Osteocyte (in vitro differentiated cells): Measurements from ENCODE around the gene DYTN. TPM values are rescaled to one million over a fixed set of nuclear protein-coding genes. Genes with fewer than 3 reads are reported as not detected.

Experiments used
- DNase-seq: peaks from one replicate; pipeline ENCODE4 v3.0.0; 2021; ENCODE audit warnings: mixed read lengths; ENCODE audit not compliant: unreplicated experiment; ENCODE audit errors: extremely low spot score
- H3K27ac Mint-ChIP-seq: one replicate; pipeline ENCODE4 v1.8.0; 2021; ENCODE audit warnings: mild to moderate bottlenecking, mixed read lengths; ENCODE audit not compliant: unreplicated experiment
- H3K27me3 Mint-ChIP-seq: one replicate; pipeline ENCODE4 v1.8.0; 2021; ENCODE audit warnings: mixed read lengths; ENCODE audit not compliant: unreplicated experiment
- H3K36me3 Mint-ChIP-seq: one replicate; pipeline ENCODE4 v1.8.0; 2021; ENCODE audit warnings: mixed read lengths; ENCODE audit not compliant: unreplicated experiment
- H3K4me1 Mint-ChIP-seq: one replicate; pipeline ENCODE4 v1.8.0; 2021; ENCODE audit warnings: mixed read lengths; ENCODE audit not compliant: unreplicated experiment
- H3K4me3 Mint-ChIP-seq: one replicate; pipeline ENCODE4 v1.8.0; 2021; ENCODE audit warnings: mild to moderate bottlenecking, moderate library complexity, mixed read lengths; ENCODE audit not compliant: unreplicated experiment
- H3K9me3 Mint-ChIP-seq: one replicate; pipeline ENCODE4 v1.8.0; 2021; ENCODE audit warnings: mixed read lengths; ENCODE audit not compliant: unreplicated experiment
- total RNA-seq: library from RNA; stranded (reverse); gene quantifications from 2 replicates; pipeline ENCODE4 v1.2.1, GENCODE V29; 2021
- TF ChIP-seq, protein P1 (sequence below): fragments of 200-600 bp; sonication (generic); IDR thresholded peaks from 2 replicates; pipeline ENCODE4 v1.5.0; 2021; ENCODE audit warnings: antibody characterized with exemption, mild to moderate bottlenecking, moderate library complexity

The DYTN gene
- total RNA-seq, 1 donor from 2014 or later: not detected

DNA sequence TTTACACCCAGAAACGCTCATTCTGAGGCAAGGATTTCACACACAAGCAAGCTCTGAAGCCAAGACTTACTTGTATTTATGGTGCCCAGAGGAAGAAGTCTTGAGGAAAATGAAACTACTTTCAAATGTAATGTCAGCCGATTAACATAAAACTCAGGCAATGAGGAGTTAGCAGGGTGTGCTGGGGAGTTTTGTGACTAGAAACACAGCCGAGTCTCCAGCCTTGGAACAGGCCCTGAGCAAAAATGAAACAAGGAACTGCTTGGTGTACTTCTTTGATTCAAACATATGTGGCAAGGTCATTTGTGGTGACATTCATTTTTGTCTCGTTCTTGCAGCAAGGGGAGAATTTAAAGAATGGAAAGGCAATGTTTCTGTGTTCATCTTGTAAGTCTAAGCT, 4.5 kb downstream of the DYTN start:
- Mint-ChIP-seq H3K27ac (no peak overlapping the region), H3K9me3 (no peaks in the 10 kb centered on the region), H3K27me3 (peaks cover 29% of the 10 kb centered on the region), H3K36me3 (no peaks in the 10 kb centered on the region), H3K4me3 (no peak overlapping the region), H3K4me1 (no peaks in the 10 kb centered on the region)
- DNase-seq: no peak
- TF ChIP-seq, protein P1, sequence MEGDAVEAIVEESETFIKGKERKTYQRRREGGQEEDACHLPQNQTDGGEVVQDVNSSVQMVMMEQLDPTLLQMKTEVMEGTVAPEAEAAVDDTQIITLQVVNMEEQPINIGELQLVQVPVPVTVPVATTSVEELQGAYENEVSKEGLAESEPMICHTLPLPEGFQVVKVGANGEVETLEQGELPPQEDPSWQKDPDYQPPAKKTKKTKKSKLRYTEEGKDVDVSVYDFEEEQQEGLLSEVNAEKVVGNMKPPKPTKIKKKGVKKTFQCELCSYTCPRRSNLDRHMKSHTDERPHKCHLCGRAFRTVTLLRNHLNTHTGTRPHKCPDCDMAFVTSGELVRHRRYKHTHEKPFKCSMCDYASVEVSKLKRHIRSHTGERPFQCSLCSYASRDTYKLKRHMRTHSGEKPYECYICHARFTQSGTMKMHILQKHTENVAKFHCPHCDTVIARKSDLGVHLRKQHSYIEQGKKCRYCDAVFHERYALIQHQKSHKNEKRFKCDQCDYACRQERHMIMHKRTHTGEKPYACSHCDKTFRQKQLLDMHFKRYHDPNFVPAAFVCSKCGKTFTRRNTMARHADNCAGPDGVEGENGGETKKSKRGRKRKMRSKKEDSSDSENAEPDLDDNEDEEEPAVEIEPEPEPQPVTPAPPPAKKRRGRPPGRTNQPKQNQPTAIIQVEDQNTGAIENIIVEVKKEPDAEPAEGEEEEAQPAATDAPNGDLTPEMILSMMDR: no peak

DNA sequence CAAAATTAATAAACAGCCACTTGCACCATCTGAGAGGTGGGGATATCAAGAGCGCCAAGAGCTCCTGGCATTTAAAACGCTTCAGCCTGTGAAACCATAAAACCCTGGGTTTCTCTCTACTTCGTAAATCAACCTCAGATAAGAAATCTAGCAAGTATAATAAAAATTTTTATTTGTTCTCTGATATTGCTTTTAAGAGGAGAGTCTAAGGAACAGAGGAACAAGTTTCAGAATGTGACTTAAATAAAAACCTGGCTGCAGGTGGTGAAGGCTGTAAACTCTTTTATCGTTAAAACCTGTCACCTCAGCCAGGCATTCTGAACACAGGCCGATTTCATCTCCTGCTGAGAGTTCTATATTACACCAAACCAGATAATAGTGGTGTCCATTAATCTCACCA, 9.9 kb downstream of the DYTN start:
- H3K4me3 Mint-ChIP-seq: no peak overlapping the region
- no peaks in the 10 kb centered on the region for H3K9me3 Mint-ChIP-seq
- no peaks in the 10 kb centered on the region for H3K4me1 Mint-ChIP-seq
- no peaks in the 10 kb centered on the region for H3K36me3 Mint-ChIP-seq
- peaks cover 32% of the 10 kb centered on the region for H3K27me3 Mint-ChIP-seq
- TF ChIP-seq, protein P1: no peak
- H3K27ac Mint-ChIP-seq: no peak overlapping the region
- DNase-seq: no peak

DNA sequence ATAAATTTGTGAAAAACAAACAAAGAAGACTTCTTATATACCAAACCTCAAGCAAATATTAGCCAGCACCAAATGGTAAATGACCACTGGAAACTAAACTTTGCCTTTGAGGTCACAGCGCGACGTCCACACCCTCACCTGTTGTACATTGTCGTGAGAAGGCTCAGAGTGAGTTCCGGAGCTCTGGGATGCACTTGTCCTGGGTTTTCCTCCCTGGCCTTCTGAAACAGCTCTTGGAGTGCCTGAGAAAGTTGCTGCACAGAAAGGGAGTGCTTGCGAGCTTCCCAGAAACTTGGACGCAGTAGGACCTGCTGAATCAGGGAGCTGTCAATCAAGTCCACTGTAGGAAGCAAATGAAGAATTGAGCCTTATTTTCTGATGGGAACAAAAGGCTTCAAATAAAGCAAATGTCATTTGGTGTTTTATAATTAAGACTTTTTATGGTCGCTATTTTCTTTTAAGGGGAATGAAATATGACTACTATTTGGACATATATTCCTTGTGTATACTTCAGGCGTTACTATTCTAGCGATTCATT, 11.0 kb downstream of the DYTN start:
- Mint-ChIP-seq H3K27me3 (peaks cover 29% of the 10 kb centered on the region), H3K9me3 (no peaks in the 10 kb centered on the region), H3K27ac (no peak overlapping the region), H3K36me3 (no peaks in the 10 kb centered on the region), H3K4me3 (no peak overlapping the region), H3K4me1 (no peaks in the 10 kb centered on the region)
- TF ChIP-seq, protein P1: no peak
- no peak for DNase-seq

DNA sequence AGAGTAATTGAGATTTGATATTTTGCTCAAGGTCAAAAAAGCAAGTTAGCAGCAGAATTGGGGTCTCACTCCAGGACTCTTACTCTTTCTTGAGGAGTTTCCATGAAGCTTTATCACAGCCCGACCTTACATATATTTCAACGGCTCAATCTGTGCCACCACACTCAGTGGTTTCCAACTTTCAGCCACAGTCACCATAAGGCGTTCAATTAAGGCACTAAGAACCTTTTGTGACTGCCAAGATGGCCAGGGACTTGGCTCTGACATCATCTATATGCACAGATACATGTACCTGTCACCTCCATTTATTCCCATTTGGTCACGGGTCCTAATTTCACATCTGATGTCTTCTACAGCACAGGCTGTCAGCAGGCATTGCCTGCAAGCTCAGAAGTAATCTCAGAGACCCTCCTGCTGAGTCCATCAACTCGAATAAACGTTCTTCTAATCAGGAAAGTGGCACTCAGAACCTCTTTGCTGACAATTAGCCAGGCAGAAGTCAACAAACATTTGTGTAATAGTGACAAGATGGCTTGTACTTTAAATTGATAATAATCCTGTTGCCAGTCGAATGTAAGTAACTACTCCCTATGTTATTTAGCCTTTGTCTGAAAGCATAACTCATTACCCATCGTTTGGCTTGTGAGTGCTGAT, 16.1 kb downstream of the DYTN start:
- TF ChIP-seq, protein P1: no peak
- H3K36me3 Mint-ChIP-seq: no peaks in the 10 kb centered on the region
- no peaks in the 10 kb centered on the region for H3K9me3 Mint-ChIP-seq
- no peaks in the 10 kb centered on the region for H3K4me1 Mint-ChIP-seq
- no peak overlapping the region for H3K4me3 Mint-ChIP-seq
- no peak overlapping the region for H3K27ac Mint-ChIP-seq
- no peak for DNase-seq
- peaks cover 40% of the 10 kb centered on the region for H3K27me3 Mint-ChIP-seq

DNA sequence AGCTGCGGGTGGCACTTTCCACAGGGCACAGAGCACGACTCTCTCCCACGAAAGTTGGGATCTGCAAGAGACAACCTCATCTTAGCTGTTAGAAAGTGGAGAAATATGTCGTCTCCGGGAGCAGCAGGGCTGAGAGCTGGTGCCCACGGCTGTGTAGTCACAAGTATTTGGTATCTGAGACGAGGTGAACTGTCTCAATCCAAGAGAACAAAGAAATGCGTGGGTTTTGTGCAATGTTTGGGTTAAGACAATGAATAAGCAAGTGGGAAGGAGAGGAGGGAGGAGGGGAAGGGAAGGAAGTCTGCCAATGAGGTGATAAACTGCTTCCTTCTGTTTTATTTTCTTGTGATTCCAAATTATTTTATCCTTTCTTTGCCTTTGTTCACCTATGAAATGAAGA, 18.0 kb downstream of the DYTN start:
- DNase-seq: no peak
- H3K4me3 Mint-ChIP-seq: no peak overlapping the region
- no peak overlapping the region for H3K27ac Mint-ChIP-seq
- H3K9me3 Mint-ChIP-seq: no peaks in the 10 kb centered on the region
- no peaks in the 10 kb centered on the region for H3K4me1 Mint-ChIP-seq
- no peaks in the 10 kb centered on the region for H3K36me3 Mint-ChIP-seq
- peaks cover 45% of the 10 kb centered on the region for H3K27me3 Mint-ChIP-seq
- TF ChIP-seq, protein P1: no peak
